ENCODE results near the gene IGF2R. TPM values are rescaled to one million over a fixed set of nuclear protein-coding genes. Genes with fewer than 3 reads are reported as not detected.

The IGF2R gene
- polyA plus RNA-seq, 1 donor (not counting 4 experiments of a cell fraction or from before 2014, with no cell fraction given) = 40.9 TPM

DNA sequence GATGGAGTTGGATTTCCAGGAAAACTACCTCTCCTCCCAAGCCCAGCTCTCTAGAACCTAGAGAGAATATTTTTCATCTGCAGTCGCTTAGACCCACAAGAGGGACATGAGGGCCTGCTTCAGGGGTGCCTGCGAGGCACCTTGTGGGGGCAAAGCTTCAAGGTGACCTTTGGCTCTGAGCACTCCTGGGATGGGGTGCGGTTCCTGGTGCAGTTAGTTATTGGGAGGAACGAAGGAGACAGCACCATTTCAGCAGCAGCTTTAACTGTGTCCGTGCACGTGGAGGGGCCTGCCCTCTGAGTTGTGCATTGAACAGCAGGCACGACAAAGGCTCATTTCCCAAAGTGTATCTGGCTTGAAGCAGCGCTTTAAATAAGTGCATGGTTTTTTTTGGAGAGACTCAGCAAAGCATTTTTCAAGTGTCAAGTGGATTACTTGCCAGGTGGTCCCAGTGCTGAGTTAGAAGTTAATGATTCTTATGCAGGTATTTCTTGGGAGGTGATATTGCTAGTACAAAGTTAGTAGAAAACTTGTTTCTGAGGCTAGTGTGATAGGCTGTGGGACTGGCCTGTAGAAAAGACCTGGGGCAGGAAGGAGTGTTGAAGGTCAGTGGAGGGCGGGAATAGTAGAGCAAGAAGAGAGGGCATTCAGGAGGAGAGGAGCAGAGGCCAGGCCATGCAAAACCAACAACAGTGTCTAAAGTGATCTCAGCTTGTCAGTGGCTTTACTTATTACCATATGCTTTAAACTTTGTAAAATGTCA lies 3.8 kb downstream of the IGF2R start:
- dilution Hi-C loops (cut with MboI; ENCODE audit: extremely low pct_ligation_motif_present, low sequenced_read_pairs) = no loop called here
- H4K20me1 ChIP-seq (ENCODE audit: control insufficient read depth, extremely low read depth, insufficient read depth, low read length) = peaks cover 17% of the 10 kb centered on the region
- H3K4me2 ChIP-seq (ENCODE audit: control insufficient read depth, extremely low read depth, insufficient read depth, low read depth, low read length) = no peak overlapping the region
- H3K36me3 ChIP-seq (ENCODE audit: control insufficient read depth in 2 of 2, extremely low read depth in 1 of 2, insufficient read depth in 2 of 2, low read length in 2 of 2) = peaks cover 0 to 5% of the 10 kb centered on the region in 2 experiments
- no peak overlapping the region for H3K27ac ChIP-seq (ENCODE audit: control insufficient read depth, insufficient read depth, low read length)
- H3K9me1 ChIP-seq (ENCODE audit: control insufficient read depth, extremely low read depth, insufficient read depth, low read length) = peaks cover 11% of the 10 kb centered on the region
- H2AFZ ChIP-seq (ENCODE audit: control insufficient read depth, low read length) = no peak overlapping the region
- H3K9ac ChIP-seq (ENCODE audit: control insufficient read depth, extremely low read depth, insufficient read depth, low read length) = no peak overlapping the region
- peaks cover 80% of the 10 kb centered on the region for H3K79me2 ChIP-seq (ENCODE audit: control insufficient read depth, insufficient read depth, low read length)
- no peaks in the 10 kb centered on the region for H3K9me3 ChIP-seq (ENCODE audit: control insufficient read depth, low read depth, low read length)
- H3K27me3 ChIP-seq (ENCODE audit: control insufficient read depth, extremely low read depth, insufficient read depth, low read length) = no peaks in the 10 kb centered on the region
- DNase-seq (ENCODE audit: low read depth, low spot score) (no peak), FAIRE-seq (no peak)
- TF ChIP-seq, protein P1, sequence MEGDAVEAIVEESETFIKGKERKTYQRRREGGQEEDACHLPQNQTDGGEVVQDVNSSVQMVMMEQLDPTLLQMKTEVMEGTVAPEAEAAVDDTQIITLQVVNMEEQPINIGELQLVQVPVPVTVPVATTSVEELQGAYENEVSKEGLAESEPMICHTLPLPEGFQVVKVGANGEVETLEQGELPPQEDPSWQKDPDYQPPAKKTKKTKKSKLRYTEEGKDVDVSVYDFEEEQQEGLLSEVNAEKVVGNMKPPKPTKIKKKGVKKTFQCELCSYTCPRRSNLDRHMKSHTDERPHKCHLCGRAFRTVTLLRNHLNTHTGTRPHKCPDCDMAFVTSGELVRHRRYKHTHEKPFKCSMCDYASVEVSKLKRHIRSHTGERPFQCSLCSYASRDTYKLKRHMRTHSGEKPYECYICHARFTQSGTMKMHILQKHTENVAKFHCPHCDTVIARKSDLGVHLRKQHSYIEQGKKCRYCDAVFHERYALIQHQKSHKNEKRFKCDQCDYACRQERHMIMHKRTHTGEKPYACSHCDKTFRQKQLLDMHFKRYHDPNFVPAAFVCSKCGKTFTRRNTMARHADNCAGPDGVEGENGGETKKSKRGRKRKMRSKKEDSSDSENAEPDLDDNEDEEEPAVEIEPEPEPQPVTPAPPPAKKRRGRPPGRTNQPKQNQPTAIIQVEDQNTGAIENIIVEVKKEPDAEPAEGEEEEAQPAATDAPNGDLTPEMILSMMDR (optimal IDR thresholded peaks at IDR 0.05 in 1 of 3, IDR thresholded peaks at IDR 0.05 in 1 of 3, conservative IDR thresholded peaks at IDR 0.05 in 1 of 3; ENCODE audit: extremely low read depth in 1 of 3, insufficient read depth in 2 of 3, low read length in 3 of 3) = no peak
- TF ChIP-seq EZH2 (IDR thresholded peaks at IDR 0.05; ENCODE audit: low read length) = no peak
- peaks cover 44% of the 10 kb centered on the region for H3K4me1 ChIP-seq (ENCODE audit: control insufficient read depth, extremely low read depth, insufficient read depth, low read length)
- no peak overlapping the region for H3K4me3 ChIP-seq (ENCODE audit: control insufficient read depth in 2 of 3, extremely low read depth in 1 of 3, insufficient read depth in 2 of 3, low read depth in 1 of 3, low read length in 3 of 3)

DNA sequence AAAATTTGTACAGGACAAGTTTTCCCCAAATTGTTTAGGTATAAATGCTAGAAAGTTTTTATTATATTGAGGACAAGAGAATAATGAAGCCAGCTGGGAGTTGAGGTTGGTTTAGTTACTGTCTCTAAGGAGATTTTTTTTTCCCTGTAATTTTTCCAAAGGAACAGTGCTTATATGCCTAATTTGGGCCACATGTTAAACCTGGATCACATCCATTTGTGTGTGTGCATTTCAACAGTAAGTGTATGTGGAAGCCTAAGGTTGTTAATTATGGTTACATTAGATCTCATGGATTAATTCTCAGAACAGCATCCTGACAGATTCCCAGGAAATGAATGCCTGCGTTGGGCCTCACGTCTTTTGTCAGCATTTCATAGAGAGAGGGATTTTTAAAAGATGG lies 4.5 kb downstream of the IGF2R start:
- Histone ChIP-seq H2AFZ (ENCODE audit: control insufficient read depth, low read length) (no peak overlapping the region), H3K4me1 (ENCODE audit: control insufficient read depth, extremely low read depth, insufficient read depth, low read length) (peaks cover 44% of the 10 kb centered on the region), H3K4me3 (ENCODE audit: control insufficient read depth in 2 of 3, extremely low read depth in 1 of 3, insufficient read depth in 2 of 3, low read depth in 1 of 3, low read length in 3 of 3) (no peak overlapping the region), H3K9me1 (ENCODE audit: control insufficient read depth, extremely low read depth, insufficient read depth, low read length) (peaks cover 18% of the 10 kb centered on the region), H3K9me3 (ENCODE audit: control insufficient read depth, low read depth, low read length) (no peaks in the 10 kb centered on the region), H4K20me1 (ENCODE audit: control insufficient read depth, extremely low read depth, insufficient read depth, low read length) (peaks cover 22% of the 10 kb centered on the region), H3K9ac (ENCODE audit: control insufficient read depth, extremely low read depth, insufficient read depth, low read length) (no peak overlapping the region), H3K36me3 (ENCODE audit: control insufficient read depth in 2 of 2, extremely low read depth in 1 of 2, insufficient read depth in 2 of 2, low read length in 2 of 2) (peaks cover 0 to 5% of the 10 kb centered on the region in 2 experiments), H3K27me3 (ENCODE audit: control insufficient read depth, extremely low read depth, insufficient read depth, low read length) (no peaks in the 10 kb centered on the region), H3K27ac (ENCODE audit: control insufficient read depth, insufficient read depth, low read length) (no peak overlapping the region), H3K79me2 (ENCODE audit: control insufficient read depth, insufficient read depth, low read length) (peaks cover 87% of the 10 kb centered on the region), H3K4me2 (ENCODE audit: control insufficient read depth, extremely low read depth, insufficient read depth, low read depth, low read length) (no peak overlapping the region)
- DNase-seq (ENCODE audit: low read depth, low spot score) (no peak), FAIRE-seq (no peak)
- dilution Hi-C loops (cut with MboI; ENCODE audit: extremely low pct_ligation_motif_present, low sequenced_read_pairs) = no loop called here
- no peak for TF ChIP-seq EZH2 (IDR thresholded peaks at IDR 0.05; ENCODE audit: low read length)
- TF ChIP-seq, protein P1 (optimal IDR thresholded peaks at IDR 0.05 in 1 of 3, IDR thresholded peaks at IDR 0.05 in 1 of 3, conservative IDR thresholded peaks at IDR 0.05 in 1 of 3; ENCODE audit: extremely low read depth in 1 of 3, insufficient read depth in 2 of 3, low read length in 3 of 3) = no peak

Measured in keratinocyte (primary cell).